Body of pancreas (tissue), 4 donors: ENCODE measurements around the gene SPTBN1.

Experiments used
- POLR2A ChIP-seq, 3 donors: fragments of 450-650 bp; IDR thresholded peaks; one replicate each; pipeline ENCODE4 v1.6.1; 2016; ENCODE audit warnings: antibody characterized with exemption in 3 of 3, mild to moderate bottlenecking in 2 of 3
- TF ChIP-seq, protein P1 (sequence below), 7 experiments: fragments of 450-650 bp in 4 of 7; fragments of 200-600 bp in 3 of 7; sonication (generic) in 3 of 7; IDR thresholded peaks; one replicate each; pipeline ENCODE4 v1.5.1; 2016 to 2019; ENCODE audit warnings: antibody characterized with exemption in 7 of 7

DNA sequence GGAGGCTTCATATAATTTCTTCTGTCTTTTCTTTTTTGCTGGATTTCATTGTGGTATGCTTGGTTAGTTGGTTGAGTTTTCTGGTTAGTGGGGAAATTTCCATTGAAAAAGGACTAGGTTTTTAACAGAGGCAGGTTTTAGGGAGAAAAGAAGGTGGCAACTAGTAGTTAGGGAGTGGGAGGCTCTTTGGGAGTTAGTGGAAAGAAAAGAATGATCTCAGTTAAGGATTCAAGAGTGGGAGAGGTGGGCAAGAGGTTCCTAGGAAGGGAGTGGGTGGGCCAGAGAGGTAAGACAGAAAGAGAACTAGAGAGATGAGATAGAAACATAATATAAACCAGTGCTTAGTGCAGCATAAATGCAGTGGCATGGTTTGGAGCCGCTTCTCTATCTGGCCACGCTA is 96.9 kb downstream of the SPTBN1 start:
- TF ChIP-seq, protein P1, sequence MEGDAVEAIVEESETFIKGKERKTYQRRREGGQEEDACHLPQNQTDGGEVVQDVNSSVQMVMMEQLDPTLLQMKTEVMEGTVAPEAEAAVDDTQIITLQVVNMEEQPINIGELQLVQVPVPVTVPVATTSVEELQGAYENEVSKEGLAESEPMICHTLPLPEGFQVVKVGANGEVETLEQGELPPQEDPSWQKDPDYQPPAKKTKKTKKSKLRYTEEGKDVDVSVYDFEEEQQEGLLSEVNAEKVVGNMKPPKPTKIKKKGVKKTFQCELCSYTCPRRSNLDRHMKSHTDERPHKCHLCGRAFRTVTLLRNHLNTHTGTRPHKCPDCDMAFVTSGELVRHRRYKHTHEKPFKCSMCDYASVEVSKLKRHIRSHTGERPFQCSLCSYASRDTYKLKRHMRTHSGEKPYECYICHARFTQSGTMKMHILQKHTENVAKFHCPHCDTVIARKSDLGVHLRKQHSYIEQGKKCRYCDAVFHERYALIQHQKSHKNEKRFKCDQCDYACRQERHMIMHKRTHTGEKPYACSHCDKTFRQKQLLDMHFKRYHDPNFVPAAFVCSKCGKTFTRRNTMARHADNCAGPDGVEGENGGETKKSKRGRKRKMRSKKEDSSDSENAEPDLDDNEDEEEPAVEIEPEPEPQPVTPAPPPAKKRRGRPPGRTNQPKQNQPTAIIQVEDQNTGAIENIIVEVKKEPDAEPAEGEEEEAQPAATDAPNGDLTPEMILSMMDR (IDR thresholded peaks at IDR 0.05), result no peak
- TF ChIP-seq POLR2A (IDR thresholded peaks at IDR 0.05), result no peak
